GM15510 (cell line): ENCODE data around the gene BCAP29.

ENCODE experiments used
- POLR2A ChIP-seq: IDR thresholded peaks from 3 replicates; pipeline ENCODE4 v1.6.1; 2011; ENCODE audit warnings: borderline replicate concordance; ENCODE audit not compliant: insufficient read length; ENCODE audit errors: extremely low read depth

BCAP29 gene

DNA sequence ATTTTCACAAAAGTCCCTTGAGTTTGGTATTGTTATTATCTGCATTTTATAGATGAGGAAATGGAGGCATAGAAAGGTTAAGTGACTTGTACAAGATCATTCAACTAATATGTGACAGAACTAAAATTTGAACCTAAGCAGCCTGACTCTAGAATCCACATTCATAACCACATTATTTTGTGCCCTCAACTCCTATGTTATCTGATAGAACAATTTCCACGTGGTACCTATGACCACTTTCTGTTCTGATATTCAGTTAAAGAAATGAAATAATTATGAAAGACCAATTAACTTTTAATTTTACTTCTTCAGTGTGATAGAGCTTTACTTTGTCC lies 17.5 kb downstream of the BCAP29 start:
- TF ChIP-seq POLR2A: no peak

GRCh38 chr7:107597953-107598352 lies 17.9 kb downstream of the BCAP29 start:
- TF ChIP-seq POLR2A: no peak

GRCh38 chr7:107599262-107599661 lies 19.2 kb downstream of the BCAP29 start:
- no peak for TF ChIP-seq POLR2A

DNA sequence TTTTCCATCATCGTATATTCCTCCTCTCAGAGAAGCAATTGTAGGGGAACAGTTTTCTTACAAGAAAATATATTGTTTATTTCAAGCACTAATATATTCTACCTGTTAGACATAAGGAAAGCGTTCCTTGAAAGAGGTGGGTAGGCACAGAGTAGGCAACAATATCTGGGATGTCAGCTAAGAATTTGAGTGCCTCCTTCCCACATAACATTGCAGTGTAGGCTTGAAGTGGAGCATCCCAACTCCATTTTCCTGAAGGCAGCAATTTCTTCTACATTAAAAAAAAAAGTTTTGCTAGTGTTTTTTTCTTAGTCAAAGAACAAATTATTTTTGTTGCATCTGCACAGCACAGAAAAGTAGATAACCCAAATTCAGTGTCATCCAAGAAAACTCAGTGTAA lies 20.8 kb downstream of the BCAP29 start:
- TF ChIP-seq POLR2A: no peak

DNA sequence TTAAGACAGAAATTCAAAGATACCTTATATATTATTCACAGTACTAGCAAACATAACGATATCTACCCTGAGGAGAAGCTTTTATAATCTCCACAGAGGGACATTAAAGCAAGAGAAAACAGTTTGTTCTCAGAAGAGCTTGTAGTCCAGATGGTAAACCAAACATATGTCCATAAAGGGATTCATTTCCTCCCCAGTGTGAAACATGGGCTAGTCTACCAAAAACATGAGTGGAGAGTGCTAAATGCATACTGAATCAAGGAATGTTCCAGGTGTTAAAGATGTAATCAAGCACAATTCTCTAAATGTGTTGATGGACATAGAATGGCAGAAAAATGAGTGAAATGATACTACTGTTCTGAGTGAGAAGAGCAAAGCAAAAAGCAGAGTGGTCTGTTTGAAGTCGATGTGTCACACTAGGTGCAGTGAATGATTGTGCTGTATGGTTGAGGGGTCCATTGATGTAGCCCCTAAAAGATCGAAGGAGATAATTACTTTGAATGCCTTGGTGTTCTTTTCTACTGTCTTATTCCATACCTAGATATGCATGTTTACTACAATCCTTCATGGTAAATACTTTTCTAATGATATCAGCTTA lies 25.3 kb downstream of the BCAP29 start:
- no peak for TF ChIP-seq POLR2A

DNA sequence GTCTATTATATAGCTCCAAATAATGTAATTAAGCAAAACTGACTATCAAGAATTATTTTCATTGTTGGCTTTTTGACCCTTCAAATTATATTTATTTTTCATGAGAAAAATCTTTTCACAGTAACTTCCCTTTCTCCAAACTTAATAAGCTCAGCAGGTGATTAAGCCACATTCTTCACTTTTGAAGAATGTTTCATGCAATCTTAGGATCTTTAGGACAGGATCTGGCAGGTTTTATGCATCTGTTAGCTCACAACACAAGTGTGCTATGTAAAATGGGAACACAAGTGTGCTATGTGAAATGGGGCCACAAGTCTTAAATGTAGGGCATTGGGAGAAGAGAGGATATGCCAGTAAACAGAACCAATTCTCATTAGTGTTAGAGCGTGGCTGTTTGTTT lies 26.3 kb downstream of the BCAP29 start:
- no peak for TF ChIP-seq POLR2A

- no peak for TF ChIP-seq POLR2A
Observed at GRCh38 chr7:107609811-107610261, 29.8 kb downstream of the BCAP29 start.

DNA sequence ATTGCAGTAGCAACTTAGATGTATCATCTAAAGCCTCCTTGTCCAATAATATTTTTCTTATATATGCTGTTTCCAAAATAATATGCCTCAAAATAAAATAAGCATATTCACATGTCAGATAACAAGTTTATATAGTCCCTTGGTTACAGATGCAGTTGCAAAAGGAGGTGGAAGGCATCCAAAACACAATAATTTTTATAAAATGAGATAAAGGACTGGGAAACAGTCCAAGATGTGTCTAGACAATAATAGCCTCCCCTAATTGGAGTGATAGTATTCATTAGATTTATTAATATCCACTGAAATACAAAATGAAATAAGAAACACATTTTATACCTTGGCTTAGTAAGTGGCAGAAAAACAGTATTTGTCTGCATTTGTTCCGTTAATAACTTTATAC lies 30.3 kb downstream of the BCAP29 start:
- no peak for TF ChIP-seq POLR2A

- TF ChIP-seq POLR2A: no peak
Observed at GRCh38 chr7:107613439-107613838, 33.4 kb downstream of the BCAP29 start.

- TF ChIP-seq POLR2A: no peak
Observed at GRCh38 chr7:107613948-107614347, 33.9 kb downstream of the BCAP29 start.

GRCh38 chr7:107614425-107614824 lies 34.4 kb downstream of the BCAP29 start:
- TF ChIP-seq POLR2A: no peak

DNA sequence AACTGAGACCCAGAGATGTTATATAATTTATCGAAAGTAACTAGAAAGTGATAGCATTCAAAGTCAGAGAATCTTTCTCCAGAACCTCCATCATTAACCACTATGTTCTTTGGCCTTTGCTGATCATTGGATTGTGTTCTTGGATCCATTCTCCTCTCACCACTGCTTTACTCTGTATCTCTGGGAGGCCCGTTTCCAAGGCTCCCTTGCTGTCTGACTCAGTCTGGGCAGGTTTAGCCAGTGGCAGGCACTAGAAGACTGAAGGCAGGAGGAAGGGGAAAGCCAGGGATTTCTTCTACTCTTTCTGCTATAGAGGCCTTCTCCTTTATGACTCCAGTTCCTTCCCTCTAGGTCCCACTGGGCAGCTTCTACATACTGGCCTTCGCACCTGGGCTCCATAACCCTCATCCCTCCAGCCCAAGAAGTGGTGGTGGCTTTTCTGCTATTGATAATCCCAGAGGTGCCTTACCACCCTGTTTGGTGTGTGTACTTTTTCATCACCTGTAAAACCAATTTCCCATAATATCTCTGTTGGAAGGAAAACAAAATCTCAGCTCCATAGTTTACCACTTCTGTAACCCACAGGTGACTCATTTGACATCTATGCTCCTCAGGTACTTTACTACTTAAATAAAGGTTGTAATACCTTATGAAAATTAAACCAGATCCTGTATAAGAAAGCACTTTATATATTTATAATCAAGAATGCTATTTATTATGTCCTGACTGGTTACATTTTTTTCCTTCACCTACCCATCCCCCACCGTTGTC lies 36.0 kb downstream of the BCAP29 start:
- no peak for TF ChIP-seq POLR2A

DNA sequence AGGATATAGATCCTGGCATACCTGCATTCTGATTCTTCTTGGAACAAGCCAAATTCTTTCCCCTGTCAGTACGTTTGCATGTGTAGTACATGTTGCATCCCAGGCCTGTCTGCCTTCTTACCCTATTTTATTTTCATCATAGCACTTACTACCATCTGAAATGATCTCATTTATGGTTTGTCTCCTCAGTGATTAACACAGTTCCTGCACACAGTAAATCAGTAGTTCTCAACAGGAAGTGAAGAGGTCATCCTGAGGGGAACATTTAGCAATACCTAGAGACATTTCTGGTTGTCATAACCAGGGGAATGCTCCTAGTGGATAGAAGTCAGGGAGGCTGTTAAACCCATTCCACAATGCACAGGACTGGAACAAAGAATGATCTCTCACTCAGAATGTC lies 42.4 kb downstream of the BCAP29 start:
- no peak for TF ChIP-seq POLR2A

DNA sequence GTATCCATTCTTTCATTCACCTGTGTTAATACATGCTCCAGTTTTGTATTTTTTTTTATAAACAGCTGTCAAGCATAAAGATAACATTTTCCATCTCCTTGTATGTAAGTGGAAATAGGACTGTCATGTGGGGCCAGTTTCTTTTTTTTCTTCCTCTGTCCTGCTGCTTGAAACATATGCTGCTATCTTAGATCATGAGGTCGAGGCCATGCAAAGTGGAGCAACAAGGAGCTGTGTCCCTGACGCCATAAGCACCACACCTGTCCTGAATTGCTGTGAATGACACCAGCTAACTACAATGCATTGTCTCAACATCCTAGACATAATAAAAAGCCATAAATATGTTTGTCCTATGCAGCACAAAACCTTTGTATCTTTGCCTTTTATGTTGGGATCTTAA lies 42.8 kb downstream of the BCAP29 start:
- TF ChIP-seq POLR2A: no peak

DNA sequence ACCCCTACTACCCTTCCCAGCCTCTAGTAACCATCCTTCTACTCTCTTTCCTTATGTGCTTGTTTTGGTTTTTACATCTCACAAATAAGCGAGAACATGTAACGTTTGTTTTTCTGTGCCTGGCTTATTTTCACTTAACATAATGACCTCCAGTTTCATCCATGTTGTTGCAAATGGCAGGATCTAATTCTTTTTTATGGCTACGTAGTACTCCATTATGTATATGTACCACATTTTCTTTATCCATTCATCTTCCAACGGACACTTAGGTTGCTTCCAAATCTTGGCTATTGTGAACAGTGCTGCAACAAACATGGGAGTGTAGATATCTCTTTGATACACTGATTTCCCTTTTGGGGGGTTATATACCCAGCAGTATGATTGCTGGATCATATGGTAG lies 47.0 kb downstream of the BCAP29 start:
- TF ChIP-seq POLR2A: no peak

DNA sequence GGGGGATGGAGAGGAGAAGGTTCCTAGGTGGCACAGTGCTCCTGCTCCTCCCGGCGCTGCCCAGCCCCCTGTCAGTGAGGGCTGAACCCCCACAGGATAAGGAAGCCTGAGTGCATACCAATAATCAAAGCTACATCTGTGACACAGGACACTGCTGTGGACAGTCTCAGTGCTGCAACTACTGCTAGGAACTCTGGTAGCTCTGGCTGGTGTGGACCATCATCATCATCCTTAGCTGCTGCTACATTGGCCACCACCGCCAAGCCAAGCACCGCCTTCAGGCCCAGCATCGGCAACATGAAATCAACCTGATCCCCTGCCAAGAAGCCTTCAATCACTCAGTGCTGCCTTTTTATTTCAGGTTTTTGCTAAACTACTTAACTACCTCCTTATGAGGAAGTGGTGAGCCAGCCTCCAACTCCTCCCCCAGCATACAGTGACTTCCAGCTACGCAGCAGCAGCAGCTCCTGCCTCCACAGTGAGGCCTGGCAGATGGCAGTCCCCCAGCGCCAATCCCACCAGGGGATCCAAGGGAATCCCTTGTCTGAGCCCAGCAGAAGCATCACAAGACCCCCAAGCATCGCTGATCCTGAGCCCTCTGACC lies 48.5 kb downstream of the BCAP29 start:
- TF ChIP-seq POLR2A: no peak
